GM18502 (cell line): ENCODE data around the gene LRRIQ1.
A peak's percentile ranks its signal among the peaks of the same experiment; 100 is the strongest.
"Not testable (repeated sequence)": the region's sequence is repeated elsewhere in the genome, so short reads cannot be mapped to it uniquely, and the experiment has no call there.

ENCODE experiments used
- ATAC-seq: cut with Tn5 transposase; IDR thresholded peaks from one replicate; pipeline ENCODE4 v1.9.1; 2021; ENCODE audit warnings: mild to moderate bottlenecking; ENCODE audit not compliant: unreplicated experiment, poor library complexity

Gene LRRIQ1

DNA sequence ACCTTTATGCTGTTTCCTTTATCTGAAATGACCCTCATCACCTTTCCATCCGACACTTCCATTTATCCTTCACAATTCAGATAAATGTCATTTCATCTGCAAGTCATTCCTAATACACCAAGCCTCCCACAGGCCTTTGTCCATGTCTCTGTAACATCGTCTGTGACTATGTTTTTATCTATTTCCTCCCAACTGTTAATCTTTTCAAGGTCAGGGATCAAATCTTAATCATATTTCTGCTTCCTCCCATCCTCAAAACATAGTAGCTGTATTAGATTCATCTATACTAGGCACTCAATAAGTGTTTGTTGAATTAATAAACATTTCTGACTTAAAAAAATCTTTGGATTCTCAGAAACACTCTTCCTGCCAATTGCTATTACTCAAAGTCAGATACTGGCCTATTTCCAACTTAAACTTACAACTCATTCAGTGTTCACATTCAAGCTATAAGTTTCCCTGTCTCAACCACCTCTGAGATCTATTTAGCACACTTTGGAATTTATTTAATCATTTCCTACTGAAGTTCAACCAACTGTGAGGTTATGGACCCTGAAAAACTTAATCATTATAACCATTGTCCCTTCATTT, 143.6 kb downstream of the LRRIQ1 start:
- ATAC-seq, result no peak

DNA sequence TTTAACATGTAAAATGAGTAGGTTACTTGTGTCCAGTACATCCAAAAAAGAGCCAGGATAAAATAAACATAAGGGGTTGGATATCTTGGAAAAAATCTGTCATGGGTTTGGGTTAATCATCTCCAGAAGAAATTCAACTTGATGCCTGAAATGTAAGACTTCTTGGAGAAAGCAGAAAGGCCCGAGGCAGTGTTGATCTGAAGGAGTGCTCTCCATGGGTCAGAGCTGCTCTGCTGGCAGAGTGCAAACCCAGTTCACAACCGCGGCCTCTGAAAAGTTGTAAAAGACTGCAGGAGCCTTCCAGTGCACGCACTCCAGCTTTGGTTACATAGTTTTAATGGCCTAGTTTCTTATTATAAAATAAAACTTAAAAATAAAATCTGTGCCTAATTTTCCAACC, 146.5 kb downstream of the LRRIQ1 start:
- ATAC-seq, result no peak

DNA sequence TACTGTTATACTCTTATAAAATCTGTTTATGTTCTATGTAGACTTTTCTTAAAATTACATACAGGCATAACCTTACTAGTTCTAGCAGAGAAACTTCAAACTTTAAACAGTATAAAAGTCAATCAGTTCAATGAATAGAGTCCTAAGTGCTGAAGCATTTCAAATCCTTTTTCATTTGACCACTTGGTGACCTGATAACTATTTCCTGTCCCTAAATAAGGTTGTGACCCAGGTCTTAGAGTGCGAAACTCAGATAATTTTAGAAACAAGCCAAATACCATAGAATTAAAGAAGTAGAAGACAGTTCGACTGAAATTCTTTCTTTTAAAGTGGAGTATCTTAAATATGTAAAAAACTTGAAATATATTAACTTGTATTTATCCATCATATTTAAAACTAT, 147.7 kb downstream of the LRRIQ1 start:
- no peak for ATAC-seq

DNA sequence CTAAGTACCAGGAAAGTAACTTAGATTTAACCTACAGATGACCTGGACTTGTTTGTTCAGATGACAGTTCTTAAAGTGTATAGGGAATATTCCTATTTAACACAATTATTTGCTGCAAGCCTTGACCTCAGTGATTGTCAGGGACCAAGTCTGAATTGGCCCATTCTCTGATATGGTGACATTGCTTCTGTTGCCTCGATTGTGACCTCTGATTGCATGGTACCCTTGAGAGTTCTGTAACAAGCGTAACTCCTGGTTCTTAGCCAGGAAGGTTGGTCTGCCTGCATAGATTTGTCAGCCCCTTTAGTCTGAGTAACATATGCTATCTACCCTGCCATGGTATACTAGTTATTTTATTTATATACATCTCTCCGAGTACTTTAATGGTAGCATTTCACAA, 150.1 kb downstream of the LRRIQ1 start:
- ATAC-seq, result no peak

DNA sequence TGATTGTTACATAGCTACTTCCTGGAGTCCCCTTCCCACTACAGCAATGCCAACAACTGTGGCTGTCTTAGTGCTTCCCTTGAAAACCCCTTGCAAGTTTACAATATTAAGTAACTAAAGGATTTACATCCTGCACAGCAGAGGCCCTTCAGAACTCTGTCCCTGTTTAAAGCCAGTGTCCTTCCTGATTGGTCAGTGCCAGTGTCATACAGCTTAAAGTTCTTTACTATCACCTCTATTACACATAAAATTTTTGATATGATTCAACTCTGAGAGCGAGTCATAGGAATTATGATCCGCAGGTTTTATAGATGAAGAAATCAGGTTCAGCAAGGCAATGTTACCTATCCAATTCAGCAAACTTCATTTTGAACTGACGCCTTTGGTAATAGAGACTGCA, 152.5 kb downstream of the LRRIQ1 start:
- ATAC-seq, result no peak

DNA sequence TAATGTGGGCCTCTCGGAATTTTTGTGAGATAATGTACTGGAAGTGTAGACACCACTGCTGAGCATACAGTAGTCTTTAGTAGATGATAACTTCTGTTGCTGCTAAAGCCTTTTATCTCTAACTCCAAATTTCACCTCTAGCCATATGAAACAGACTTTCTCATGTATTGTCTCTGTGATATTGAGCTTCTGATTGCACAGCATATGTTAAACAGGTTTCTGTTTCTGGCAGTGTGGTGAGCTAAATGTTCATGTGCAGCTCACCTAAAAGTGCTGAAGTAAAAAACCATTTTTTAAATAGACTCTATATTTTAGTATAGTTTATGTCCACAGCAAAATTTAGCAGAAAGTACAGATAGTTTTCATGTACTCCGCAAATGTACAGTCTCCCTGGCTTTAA, 154.6 kb downstream of the LRRIQ1 start:
- no peak for ATAC-seq

DNA sequence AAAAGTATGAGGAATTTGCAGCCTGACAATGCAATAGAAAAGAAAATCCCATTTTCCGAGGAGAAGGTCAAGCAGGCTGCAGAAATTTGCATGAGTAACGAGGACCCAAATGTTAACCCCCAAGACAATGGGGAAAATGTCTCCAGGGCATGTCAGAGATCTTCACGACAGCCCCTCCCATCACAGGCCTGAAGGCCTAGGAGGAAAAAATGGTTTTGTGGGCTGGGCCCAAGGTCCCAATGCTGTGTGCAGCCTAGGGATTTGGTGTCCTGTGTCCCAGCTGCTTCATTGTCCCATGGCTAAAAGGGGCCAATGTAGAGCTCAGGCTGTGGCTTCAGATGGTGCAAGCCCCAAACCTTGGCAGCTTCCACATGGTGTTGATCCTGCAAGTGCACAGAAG, 167.7 kb downstream of the LRRIQ1 start:
- not testable (repeated sequence) for ATAC-seq

DNA sequence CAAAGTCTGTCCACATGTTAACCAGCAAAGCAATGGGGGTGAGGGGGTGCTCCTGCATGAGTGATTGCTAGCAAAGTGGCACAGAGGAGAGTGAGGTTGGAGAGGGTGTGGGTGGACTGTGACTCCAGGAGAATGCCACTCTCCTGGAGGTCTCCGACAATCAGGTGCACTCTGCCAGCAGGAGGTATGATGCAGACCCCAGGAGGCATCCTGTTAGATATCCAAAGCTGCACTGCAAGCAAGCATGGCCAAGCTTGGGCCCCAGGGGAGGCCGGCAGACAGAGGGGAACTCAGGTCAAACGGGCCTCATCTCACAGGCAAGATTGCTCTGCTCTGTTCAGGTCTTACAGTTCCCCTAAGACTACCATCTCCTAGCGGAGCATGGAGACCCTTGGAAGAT, 170.4 kb downstream of the LRRIQ1 start:
- ATAC-seq, result no peak

DNA sequence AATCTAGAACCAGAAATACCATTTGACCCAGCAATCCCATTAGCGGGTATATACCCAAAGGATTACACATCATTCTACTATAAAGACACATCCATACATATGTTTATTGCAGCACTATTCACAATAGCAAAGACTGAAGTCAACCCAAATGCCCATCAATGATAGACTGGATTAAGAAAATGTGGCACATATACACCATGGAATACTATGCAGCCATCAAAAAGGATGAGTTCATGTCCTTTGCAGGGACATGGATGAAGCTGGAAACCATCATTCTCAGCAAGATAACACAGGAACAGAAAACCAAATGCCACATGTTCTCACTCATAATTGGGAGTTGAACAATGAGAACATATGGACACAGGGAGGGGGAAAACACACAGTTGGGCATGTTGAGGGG, 188.2 kb downstream of the LRRIQ1 start:
- ATAC-seq, result not testable (repeated sequence)

DNA sequence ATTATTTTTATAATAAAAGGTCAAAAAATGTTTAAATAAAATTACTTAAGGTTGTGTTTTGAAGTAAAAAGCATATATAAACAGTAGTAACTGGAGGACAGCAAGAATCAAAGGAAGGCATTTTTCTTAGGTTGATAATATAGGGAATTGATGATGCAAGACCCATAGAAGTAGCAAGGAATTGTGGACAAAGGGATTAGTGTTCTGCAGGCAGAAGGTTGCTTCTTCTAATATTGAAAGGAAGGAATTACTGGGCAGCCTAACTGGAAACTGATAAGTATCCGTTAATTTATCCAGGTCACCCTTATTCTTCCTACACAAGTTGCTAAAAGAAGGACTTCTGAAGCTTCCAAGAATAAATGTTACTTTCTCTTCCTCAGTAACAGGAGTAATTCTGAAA, 189.3 kb downstream of the LRRIQ1 start:
- ATAC-seq, result no peak

DNA sequence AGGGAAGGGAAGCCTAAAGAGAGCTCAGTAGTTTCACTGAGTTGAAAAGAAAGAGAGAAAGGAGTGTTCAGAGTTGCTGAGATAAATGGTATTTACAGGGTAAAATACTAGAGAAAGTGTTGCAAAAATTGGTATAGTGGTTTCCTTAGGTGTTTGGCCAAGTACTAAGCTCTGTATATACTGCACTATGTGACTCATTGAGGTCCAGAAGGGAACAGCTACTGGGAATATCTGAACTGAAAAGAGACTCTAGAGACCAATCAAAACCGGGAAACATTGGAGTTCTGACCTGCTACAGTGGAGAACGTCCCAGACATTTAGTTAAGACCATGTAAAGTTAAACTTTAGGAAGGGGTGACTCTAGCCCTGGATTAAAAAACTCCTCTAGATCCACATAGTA, 201.2 kb downstream of the LRRIQ1 start:
- no peak for ATAC-seq

DNA sequence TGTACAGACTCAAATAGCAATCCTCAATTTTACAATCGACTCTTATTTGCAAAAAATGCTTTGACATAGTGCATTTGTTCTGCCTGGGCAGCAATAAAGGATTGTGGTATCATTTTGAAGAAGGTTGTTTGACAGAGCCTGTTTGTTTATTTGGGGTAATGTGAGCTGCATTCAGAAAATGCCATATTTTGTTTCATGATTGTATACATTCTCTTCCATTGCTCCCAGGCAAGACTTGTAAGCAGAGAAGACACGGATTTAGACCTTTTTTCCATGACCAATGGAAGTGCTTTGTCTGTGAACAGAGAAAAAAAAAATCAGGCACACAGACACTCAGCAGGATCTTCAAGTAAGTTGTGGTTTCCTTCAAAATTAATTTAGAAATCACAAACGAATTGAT, 208.4 kb downstream of the LRRIQ1 start:
- no peak for ATAC-seq

DNA sequence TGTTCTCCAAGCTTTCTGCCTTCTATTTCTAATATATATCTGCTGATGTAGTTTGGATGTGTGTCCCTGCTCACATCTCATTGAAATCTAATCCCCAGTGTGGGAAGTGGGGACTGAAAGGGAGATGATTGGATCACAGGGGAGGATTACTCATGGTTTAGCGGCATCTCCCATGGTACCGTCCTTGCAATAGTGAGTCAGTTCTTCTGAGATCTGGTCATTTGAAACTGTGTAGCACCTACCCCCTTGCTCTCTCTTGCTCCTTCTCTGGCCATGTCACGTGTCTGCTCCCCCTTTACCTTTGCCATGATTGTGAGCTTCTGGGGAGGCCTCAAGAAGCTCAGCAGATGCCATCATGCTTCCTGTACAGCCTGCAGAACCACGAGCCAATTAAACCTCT, 217.7 kb downstream of the LRRIQ1 start:
- ATAC-seq, result no peak

DNA sequence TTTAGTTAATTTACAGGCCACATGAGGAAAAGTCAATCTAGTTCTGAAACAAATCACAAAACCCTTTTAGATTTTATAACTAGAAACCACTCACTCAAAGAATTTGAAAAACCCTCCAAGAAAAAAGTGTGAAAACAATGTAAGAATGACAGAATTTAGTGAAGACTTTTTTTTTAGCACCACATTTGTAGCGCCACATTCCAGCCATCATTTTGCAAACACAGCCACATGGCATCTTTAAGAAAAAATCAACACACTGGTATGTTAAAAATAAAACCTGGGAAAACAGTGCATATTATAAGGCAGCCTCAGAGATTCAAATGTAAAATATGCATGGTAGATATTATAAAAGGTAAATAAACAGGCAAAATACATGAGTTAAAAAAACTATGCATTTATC, 221.5 kb downstream of the LRRIQ1 start:
- ATAC-seq, result no peak

DNA sequence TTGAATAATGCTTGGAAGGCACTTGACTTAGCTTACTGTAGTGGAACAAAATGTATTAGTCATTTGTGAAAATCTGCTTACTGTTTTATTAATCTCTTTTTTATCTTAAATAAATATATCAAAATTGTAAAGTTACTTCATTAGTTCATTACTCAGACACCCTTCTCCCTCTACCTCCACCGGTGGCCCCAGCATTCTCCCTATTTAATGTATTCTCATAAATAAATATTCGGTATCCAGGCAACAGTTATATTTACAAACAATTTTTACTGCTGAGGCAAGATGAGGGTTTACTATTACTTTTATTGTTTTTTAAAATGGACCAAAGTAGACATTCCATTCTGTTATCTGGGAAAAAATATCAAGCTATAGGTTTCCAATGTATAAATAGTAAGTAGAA, 224.3 kb downstream of the LRRIQ1 start:
- ATAC-seq, result no peak

DNA sequence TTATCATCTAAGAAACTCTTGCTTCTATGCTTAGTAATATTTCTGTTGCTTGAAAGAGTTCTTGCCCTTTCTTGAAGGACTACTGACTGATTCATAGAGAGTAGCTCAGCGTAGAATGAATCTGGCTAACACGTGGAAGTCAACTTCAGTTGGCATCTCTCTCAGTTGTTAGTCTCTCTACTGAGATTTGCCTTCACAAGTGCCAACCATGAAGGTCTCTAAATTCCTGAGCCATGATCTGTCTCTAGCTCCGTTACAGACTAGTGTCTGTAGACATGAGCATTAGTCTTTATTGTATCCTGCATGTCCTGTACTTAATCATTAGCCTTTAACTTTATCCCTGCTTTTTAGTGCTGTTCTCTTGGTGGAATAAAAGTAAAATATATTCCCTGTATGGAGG, 224.7 kb downstream of the LRRIQ1 start:
- ATAC-seq, result no peak

DNA sequence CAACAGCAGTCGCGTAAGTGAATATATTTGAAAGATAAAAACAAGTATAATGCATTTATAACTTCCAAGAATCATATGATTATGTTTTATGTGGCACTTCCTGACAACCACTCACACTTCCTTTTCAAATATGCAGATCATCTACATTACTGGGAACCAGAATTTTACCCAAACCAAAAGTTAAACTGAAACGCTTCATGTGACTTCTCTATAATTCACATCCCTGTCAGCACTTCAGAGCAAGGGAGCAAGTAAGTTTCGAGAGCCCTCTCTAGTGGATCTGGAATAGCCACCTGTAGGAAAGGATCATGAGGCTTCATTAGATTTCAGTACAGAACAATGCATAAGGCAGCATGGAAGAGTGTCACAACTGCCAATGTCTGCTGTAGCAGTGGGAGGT, 230.2 kb downstream of the LRRIQ1 start:
- ATAC-seq, result no peak

DNA sequence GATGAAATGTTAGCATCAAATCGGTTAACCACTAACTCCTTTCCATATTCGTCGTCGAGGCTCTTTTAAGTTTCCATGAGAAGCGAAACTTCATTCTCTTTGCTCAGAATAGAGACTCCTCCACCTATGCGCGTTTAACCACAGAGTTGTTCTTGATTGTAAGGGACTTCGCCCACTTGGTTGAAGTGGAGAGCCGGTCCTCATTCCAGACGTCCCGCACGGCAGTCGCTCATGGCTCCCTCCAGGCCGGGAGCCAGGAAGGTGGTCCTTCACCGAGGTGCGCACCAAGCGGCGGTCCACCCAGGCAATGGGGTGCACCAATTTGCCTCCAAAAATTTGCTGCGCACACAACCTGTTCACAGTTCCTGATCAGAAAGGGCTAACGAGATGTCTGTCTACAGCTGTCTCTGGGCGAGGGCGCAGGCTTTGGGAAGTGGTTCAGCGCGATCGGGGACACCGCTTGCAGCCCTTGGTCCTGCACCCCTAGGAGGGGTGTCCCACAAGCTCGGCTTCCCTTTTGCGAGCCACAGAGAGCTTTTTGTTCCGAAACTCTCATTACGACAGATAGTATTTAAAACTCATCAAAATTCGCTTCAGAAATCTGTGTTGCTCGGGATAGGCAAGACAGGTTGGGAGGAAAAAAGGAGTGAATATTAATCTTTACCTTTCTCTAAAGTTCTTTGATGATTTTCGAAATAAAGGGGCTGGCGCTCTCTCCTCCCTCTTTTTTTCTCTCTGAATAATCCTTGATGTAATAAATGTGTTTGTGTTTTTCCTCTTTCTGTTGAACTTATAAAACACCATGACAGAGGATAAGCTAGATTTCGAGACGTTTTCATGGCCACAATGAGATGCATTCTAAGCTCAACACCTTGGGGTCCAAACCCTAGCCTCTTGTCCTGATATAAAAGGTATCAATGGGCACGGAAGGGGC, 237.5 kb downstream of the LRRIQ1 start:
- ATAC-seq, result peak; percentile 75

DNA sequence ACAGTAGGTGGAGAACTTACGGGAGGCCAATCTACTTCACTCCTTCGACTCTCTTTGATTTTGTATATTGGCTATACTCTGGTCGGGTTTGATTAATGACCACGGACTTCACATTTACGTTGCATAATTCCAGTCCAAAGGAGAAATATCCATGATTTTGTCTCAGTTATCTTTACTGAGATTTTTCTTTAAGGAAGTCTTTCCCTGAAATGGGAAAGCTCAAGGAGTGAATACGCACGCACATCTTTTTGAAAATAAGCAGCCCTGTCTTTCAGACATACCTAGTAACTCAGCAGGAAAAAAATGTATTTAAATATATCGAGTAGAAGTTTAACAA, 238.1 kb downstream of the LRRIQ1 start:
- ATAC-seq, result no peak

DNA sequence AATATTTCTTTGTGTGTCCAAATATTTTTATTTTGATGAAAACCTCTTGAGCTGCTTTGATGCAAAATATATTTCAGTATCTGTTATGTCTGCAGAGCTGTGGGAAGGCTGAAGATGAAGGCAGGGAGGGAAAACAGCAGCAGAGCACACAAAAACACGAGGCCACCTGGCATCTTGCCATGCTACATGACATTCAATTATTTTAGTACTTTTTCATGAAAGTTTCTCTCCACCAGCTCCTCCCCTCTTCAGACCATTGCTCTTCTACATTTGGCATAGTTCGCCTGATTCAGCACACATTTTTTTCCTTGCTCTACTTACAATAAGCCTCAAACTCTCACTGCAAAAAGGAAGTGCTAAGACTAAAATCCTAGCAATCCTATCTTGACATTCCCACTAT, 239.2 kb downstream of the LRRIQ1 start:
- no peak for ATAC-seq

DNA sequence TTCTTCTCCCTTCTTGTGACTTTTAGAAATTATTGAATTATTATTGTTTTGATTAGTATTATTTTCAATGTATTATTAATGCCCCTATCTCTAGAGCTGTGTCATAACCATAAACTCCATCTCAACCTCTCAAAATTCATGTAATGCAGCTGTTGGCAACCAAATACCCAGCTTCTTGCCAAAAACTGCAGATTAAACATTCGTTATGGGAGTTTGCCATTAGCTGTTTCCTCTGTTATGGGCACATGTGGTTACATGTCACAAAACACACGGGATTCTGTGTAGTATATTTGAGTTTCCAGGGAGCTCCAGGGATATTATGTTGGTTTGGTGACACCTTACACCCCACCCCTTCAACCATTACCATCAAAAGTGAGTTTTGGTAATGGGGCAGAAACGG, 241.0 kb downstream of the LRRIQ1 start:
- ATAC-seq, result no peak
